ENCODE data around the gene FARS2.

Gene FARS2

DNA sequence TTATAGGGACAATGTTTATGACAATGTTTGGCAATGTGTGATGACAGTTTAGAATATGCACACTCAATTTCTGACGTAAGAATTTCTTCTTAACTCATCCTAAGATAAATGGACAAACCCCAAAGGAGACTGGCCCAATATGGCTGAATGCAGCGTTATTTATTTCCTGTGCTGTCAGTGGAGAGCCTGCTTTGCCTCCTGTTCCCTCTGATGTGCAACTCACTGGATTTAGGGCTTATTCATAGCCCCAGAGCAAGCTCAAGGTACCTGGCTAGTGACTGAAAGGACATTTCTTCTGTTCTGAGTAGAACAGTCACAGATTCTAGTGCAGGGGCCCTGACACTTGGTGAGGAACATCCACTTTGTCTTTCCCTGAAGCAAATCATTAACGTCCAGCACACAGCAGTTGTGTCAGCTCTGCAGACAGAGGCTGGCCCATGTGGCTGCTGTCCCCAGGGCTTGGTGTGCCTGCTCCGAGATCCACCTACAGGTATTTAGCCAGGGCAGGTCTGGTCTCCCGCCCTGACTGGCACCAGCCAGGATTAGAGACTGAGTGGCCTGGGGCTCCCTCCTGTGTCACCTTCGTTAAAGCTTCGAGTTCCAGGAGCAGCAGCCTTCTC lies 64.8 kb downstream of the FARS2 start:
- no peak for DNase-seq

DNA sequence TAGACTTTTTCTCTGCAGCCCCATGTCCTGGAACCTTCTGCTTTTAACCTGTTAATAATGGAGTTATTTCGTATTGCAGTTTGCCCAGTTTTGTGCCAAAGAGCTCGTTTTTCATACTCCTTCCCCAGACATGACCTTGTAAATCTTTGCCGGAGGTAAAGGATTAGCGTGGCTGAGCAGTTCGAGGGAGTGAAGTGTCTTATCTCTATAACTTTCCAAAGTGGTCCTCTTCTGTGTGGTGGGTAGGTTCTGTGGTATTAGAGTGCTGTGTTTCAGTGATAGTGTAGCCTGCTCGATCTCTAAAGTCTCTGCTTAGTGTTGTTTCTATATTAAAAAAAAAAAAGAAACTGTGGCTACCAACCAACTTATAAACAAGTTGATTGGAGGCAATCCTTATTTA lies 67.5 kb downstream of the FARS2 start:
- no peak for DNase-seq

DNA sequence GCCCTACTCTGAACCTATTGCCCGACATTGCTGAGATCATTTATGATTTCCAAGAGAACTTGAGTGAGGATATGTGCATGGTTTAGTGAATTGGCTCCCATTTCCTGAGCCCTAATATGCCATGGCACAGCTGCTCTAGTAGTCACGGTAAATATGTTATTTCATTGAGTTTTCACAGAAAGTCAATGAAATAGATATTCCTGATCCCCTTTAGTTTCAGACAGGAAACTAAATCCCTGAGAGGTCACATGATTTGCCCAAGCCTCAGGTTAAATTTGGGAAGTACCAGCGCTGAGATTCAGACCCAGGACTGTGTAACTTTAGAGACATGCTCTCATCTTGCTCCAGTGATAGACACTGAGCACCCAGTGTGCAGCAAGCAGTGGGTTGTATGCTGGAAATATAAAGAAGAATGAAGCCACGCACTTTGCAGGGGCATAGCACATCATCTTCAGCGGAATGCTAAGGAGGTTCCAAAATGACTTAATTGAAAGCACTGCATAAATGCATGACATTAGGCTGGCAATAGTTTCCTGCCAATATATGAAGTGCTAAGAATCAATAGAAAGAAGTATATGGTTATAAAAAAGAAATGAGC lies 70.6 kb downstream of the FARS2 start:
- no peak for DNase-seq

DNA sequence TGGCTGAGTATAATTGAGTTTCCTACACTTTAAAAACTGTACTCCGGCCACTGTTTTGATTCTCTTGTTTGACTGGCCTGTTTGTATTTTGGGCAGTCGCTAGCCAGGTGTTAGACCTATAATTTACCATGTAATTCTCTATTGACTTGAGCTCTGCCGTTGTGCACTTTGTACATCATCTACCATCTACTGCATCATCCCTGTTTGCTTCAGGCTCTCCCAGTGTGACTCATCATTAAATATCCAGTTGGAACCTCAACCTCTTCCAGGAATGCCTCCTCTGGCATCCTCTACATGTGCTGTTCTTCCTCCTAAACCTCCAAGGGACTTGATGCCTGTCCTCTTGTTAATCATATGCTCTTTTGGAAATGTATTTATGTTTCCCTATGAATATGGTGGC lies 72.3 kb downstream of the FARS2 start:
- no peak for DNase-seq

DNA sequence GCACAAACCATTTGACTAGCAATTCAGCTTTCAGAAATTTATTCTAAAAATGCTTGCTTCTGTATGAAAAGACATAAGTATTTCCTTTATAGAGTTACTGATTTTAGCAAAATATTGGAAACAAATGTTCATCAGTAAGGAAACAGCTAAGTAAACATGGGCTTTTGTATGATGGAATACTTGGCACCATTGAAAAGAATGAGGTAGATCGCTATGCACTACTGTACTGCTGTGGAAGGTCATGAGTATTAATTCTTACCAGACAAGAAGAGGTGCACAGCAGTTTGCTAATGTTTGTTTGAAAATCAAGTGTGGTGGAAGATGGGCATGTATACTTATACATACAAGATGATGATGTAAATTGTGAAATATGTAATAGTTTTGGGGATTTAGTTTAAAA lies 73.0 kb downstream of the FARS2 start:
- no peak for DNase-seq

DNA sequence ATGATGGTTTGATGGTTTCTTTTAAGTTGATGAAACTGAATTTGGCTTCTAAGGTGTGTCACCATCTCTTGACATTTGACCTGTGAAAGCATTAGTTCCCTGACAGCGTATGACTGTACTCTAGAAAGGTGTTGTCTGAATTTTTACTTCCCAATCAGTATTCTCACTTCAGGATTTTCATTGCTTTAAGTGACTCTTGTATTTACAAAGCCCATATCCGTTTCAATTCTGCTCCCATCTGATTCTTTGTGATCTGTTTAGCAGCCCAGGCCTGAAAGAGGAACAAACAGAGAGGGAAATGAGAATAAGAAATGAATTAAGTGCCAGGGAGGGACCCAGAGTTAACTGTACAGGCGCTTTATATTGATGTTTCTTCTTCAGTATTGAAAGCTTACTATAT lies 73.7 kb downstream of the FARS2 start:
- DNase-seq = no peak

DNA sequence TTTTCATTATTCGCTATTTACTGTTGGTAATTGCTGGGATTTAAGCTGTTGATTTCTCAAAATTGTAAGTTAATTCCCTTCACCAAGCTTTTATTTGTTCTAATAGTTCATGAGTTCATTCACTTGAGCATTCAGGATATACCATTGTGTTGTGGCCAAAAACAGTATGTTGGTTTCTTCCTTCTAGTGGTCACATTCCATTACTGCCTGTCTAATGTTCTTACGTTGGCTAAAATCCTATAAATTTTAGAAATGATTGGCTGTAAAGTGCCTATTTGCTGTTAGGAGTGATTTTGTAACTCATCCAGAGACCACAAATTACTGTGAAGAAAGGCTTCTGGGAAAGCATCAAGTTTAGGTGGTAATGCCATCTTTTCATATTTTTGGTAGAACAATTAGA lies 76.3 kb downstream of the FARS2 start:
- DNase-seq = no peak

DNA sequence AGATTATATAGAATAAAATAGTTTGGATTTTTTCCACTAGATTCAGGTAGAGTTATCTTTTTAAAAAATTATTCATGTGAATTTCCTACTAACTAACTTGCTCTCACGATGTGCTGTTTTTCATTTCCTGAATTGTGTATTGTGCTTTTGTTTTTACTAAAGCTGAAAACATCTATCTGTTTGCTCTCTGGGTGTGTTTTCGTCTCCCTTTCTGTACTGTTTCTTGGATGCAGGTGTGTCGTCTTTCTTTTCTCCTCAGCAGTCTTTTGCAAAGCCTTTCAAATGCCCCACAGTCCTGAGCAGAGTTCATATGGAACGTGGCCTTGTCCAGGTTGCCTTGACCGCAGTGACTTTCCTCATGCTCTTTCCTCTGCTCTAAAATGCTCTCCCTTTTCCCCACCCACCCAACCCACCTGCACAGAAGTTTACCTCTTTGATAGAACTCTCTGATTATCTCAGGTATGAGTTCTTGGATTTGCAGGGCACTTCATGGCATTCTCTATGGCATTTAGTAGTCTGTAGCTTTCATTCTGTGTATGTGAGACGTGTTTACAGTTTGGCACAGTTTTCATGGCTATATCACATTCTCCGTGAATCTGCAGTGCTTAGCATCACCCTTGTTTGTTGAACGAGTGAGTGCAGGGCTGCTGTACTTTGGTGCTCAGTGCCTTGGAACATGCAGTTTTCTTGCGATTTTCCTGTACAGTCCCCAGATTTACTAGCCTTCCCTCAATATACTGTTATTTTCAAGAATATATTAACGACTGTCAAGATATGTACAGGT lies 77.1 kb downstream of the FARS2 start:
- no peak for DNase-seq

DNA sequence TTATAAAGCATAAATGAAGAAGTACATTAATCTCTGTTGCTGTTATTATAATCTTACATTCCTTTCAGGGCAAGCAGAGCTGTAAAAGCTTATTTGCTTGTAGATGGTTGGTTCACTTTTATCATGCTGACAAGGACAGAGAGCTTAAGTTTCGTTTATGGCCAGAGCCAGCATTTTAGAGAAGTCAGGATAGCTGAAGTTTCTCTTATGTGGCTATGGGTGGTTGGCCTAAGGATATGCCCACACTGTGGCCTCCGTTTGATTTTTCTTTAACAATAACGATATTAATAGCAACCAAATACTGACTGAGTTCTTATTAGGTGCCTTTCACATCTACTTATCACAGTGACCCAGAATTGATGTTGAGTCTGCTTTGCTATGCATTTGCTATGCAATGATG lies 78.5 kb downstream of the FARS2 start:
- DNase-seq = no peak

DNA sequence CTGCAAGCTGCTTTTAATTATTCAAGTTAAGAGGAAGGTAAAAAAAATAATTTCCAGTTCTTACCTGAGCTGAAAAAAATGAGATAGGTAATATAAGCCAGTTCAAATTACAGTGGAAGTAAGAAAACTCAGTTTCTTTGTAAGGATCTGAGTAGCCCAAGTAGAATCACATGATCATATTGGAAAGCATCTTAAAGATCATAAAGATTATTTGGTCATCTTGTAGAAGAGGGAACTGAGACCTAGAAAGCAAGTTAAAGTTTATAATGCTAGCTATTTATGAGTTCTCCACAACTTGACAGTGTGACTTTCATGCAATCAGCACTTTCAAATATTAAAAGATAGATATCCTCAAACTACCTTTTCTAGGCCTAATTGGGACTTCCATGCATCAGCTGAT lies 80.5 kb downstream of the FARS2 start:
- DNase-seq = no peak

DNA sequence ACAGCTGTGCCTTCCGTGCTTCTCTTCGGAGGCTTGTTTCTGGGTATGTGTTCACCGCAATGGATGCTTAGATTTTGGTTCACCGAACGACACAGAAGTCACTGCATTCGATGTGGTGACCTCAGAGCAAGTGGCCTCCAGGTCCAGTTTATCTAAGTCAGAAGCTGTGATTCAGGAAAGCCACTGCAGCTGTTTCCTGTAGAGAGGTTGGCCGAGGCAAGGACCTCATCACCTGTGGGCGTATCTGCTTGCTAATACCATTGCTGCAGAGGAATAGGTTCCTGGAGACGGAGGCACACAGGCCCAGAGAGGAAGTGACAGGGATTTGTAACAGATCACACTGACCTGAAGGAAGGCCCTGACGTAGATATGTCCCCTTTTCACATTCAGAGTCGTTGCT lies 82.7 kb downstream of the FARS2 start:
- DNase-seq = no peak

DNA sequence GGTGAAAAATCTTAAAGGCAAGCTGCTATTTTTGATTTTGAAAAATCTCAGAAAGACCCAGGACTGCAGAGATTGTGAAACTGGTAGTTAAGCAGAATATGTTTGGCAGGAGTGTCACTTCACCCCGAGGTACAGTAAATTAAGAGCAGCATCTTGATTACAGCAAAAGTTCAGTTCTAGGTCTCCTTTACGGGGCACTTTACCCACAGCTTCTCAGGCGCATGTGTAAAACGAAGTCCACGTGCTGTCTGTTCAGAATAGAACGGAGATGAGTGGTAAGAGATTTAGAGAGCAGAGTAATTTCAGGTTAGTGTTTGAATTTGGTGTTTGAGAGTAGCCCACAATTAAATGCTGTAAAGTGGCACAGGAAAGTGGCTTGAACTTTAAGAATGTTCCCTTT lies 84.0 kb downstream of the FARS2 start:
- no peak for DNase-seq

DNA sequence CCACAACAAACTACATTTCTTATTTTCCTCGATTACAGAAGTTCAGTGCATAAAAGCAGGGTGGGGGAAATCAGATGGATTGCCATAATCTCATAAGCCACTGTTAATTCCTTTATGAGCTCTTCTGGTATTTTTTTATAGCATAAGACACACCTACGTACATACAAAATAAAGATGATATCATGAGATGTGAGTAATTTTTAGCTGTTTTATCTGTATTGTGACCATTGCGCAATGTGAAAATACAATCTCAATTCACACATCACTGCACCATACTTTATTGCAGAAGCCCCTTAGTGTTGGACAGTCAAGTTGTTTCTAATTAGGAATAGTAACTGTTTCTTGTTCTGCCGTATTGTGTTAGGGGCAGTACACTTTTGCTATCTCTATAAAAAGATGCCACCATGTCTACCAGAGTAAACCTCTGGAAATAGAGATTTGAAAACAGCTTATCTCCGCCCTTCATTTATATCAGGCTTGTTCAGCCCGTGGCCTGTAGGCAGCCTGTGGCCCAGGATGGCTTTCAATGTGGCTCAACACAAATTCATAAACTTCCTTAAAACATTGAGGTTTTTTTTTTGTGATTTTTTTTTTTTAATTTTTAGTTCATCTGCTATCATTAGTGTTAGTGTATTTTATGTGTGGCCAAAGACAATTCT lies 90.4 kb downstream of the FARS2 start:
- no peak for DNase-seq

DNA sequence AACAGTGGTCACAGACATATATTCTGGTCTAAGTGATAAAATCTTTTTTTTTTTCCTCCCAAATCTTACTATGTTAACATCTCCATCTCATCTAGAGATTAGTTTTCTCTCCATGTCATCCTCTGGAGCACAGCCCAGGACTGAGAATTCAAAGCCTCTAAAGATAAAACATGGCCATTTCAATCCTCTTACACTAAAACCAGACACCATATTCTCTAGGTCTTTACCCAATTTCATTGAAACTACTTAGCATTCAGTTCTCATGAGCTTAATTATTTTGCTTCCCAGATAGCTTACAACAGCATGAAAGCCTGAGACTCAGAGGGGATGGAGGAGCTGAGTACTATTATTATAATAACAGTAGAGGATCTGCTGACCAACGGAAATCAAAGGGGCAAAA lies 92.7 kb downstream of the FARS2 start:
- DNase-seq = no peak

DNA sequence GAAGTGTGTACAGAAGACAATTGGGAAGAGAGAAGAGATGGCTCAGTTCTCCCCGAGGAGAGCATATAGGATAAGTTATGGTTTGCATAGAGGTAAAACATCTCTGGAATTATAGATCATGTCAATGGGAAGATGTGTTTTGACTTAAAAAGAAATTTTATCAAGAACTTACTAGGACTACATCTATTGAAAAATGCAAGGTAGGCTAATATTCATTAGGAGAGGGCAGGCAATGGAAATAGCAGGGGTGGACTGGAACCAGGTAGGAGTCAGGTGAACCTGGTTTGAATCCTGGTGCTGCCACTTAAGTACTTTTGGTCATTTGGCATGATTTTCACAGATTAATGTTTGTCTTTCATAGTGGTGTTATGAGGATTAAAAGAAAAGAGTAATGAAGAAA lies 96.2 kb downstream of the FARS2 start:
- DNase-seq = no peak

DNA sequence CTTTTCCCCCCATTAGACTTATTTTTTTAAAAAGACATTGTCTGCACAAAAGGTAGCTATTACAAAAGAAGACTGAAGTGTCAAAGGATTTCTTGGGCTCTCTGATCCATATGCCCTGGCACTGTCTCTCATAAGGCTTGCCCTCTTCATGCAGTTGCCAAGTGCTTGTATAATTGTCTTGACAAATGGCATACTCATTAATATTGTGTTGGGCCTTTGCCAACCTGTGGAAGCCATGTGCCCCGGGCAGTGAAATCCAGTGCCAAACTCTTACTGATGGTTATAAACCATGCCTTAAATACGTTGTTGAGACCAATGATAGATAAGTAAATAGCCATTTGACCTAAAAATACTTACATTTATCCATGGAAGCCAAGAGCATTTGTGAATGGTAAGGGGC lies 98.1 kb downstream of the FARS2 start:
- DNase-seq = no peak

DNA sequence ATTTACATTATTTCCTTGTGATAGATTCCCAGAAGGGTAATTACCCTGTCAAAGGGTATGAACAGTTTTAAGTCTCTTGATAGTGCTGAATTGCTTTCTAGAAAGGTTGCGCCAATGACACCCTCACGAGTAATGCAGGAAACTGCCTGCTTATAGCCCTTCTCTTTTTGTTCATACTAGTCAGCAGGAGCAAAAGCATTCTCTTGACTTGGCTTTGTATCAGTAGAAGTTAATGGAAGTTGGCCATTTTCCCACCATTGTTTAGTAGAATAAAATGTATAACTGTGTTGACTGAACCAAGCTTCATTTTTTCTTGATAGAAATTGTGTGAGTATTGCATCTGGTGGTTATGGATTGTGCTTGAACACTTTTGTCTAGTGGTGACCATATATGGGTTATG lies 100.1 kb downstream of the FARS2 start:
- no peak for DNase-seq

DNA sequence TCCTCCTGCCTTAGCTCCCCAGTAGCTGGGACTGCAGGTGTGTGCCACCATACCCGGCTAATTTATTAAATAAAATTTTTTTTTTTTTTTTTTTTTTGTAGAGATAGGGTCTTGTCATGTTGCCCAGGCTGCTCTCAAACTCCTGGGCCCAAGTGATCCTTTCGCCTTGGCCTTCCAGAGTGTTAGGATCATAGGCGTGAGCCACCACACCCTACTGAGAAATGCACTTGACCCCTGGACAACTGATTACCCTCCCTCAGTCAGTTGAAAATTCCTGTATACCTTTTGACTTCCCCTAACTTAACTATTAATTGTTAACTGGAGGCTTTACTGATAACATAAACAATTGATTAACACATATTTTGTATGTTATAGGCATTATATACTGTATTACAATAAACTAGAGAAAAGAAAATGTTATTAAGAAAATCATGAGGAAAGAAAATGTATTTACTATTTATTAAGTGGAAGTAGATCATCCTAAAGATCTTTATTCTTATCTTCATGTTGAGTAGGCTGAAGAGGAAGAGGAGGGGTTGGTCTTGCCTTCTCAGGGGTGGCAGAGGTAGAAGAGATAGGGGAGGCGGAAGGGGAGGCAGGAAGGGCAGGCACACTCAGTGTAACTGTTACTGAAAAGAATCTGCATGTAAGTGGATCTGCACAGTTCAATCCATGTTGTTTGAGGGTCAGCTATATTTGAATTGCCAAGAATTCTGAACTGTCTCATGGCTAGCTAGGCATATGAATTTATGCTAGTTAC lies 104.3 kb downstream of the FARS2 start:
- DNase-seq = no peak

DNA sequence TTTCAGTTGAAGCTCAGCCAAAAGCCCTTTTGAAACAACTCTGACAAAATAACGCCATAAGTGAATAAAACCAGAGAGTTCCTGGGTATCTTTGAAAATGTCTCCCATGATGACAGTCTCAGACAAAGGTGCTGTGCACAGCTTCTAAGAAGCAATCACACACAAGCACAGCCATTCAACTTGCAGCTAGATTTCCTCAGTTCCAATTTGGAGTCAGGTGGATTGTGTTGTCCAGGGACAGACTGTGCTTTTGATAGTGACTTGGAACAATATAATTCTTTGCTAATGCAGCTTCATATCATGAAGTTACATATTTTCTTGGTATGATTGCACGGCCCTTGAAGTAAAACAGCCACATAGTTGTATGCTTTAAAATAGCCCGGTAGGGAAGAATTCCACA lies 105.6 kb downstream of the FARS2 start:
- no peak for DNase-seq

DNA sequence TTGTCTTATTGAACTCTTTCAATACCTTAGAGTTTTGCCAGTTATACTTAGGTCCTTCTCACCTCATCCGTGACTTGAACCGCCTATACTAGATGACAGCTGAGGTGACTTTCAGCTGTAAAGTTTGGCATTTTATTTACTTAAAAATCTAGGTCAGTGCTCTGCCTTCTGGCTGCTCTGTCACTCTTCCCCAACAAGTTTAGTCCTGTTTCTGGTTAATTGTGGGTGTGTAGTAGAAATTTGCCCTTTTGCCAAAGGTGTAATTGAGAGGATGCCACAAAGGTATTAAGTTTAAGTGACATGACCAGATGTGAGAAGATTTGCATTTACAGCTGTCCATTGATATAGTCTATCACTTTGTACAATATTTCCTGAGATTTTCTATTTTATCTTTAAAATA lies 106.2 kb downstream of the FARS2 start:
- no peak for DNase-seq

DNA sequence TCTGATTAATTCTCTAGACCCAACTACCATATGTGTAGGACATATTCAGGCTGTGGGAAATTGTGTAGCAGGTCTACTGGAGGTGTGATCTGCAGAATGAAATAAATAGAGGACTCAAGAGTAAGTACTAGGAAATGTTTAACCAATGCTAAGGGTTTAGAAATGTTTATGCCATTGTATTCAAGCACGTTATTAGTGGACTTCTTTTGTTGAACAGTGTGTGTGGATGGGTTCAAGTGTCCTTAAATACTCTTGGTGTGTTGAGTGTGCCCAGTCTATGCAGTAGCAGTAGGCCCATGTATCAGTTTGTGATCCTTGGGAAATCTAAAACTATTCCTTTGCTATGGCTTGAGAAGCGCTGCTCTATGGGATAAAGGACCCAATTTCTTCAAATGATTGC lies 112.1 kb downstream of the FARS2 start:
- DNase-seq = no peak

DNA sequence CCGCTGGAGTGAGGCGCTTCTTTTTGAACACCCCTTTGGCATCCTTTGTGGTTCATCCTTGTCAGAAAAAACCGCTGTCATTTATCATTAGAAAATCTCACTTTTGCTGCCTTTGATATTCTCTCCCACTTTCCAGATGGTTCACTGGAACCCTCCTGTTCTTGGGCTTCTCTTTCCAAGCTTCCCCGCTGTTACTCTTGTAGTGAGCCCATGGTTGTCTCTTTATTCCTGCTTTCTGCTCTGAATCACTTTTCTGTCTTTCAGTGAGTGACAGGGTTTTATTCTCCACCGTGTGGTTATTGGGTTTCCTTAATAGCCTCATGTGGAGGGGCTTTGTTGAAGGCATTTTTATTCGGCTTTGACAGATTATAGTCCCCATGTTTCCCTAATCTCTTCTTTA lies 117.0 kb downstream of the FARS2 start:
- no peak for DNase-seq

DNA sequence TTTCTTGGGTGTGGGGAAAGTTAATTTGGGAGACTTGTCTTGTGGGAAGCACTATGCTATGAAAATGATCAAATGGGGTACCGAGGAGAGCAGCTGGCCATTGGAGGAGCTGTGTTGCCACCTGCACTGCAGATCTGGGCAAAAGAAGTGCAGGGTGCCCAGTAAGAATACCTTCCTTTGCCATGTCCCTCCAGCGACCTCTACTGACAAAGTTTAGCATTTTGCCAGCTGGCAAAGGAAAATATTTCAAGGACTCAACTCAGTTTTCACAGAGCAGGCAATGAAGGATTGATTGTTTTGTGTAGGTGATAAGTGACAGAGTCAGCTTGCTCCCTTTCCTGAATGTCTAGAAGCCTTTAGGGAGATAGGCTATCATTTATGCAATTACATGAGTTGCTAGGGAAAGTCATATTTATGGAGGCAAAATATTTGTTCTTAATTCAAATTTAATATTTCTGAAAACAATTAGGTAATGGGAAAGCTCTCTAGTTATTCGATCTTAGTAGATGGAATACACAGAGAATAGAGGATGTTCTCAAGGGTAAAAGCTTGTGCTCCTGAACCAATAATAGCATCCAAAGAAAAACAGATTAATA lies 118.4 kb downstream of the FARS2 start:
- DNase-seq = no peak
